ENCODE results near the gene FAM90A1. TPM values are rescaled to one million over a fixed set of nuclear protein-coding genes. Genes with fewer than 3 reads are reported as not detected.
"Not testable (repeated sequence)": the region's sequence is repeated elsewhere in the genome, so short reads cannot be mapped to it uniquely, and the experiment has no call there.

The FAM90A1 gene
- total and polyA plus RNA-seq, 2 donors from 2014 or later: 0.54 to 0.80 TPM

DNA sequence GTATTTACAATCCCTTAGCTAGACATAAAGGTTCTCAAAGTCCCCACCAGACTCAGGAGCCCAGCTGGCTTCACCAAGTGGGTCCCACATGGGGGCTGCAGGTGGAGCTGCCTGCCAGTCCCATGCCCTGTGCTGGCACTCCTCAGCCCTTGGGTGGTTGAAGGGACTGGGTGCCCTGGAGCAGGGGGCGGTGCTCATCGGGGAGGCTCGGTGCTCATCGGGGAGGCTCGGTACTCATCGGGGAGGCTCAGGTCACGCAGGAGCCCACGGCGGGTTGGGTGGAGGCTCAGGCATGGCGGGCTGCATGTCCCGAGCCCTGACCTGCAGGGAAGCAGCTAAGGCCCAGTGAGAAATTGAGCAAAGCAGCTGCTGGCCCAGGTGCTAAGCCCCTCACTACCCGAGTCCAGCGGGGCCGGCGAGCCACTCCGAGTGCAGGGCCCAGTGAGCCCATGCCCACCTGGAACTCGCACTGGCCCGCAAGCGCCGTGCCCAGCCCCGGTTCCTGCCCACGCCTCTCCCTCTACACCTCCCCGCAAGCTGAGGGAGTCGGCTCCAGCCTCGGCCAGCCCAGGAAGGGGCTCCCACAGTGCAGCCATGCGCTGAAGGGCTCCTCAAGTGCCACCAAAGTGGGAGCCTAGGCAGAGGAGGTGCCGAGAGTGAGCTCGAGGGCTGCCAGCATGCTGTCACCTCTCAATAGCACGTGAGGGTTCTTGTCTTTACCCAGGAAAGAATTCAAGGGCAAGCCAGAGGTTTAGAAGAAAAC lies 24.8 kb upstream of the FAM90A1 start:
- peak in 2 of 5 donors; percentile 31 to 74 for DNase-seq
- H3K4me1 ChIP-seq (ENCODE audit: control insufficient read depth in 2 of 3, insufficient read depth in 2 of 3, low read depth in 1 of 3, low read length in 3 of 3); H3K9me3 ChIP-seq (ENCODE audit: control insufficient read depth in 2 of 3, insufficient read depth in 1 of 3, low read length in 3 of 3); H3K4me3 ChIP-seq (ENCODE audit: low read length in 3 of 3); FAIRE-seq; intact Hi-C loops (cut with DNase I); H3K9ac ChIP-seq (ENCODE audit: low read length in 3 of 3); H3K27me3 ChIP-seq (ENCODE audit: control insufficient read depth, insufficient read depth, low read length); H3K36me3 ChIP-seq (ENCODE audit: control insufficient read depth in 2 of 3, insufficient read depth in 3 of 3, low read length in 3 of 3); H3K27ac ChIP-seq (ENCODE audit: low read depth in 2 of 2, low read length in 2 of 2): not testable (repeated sequence)

DNA sequence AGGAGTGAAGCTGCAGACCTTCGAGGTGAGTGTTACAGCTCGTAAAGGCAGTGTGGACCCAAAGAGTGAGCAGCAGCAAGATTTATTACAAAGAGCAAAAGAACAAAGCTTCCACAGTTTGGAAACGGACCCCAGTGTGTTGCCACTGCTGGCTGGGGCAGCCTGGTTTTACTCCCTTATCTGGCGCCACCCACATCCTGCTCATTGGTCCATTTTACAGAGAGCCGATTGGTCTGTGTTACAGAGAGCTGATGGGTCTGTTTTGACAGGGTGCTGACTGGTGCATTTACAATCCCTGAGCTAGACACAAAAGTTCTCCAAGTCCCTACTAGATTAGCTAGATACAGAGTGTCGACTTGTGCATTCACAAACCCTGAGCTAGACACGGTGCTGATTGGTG lies 24.2 kb upstream of the FAM90A1 start:
- H3K27ac ChIP-seq (ENCODE audit: low read depth in 2 of 2, low read length in 2 of 2); H3K4me1 ChIP-seq (ENCODE audit: control insufficient read depth in 2 of 3, insufficient read depth in 2 of 3, low read depth in 1 of 3, low read length in 3 of 3); H3K4me3 ChIP-seq (ENCODE audit: low read length in 3 of 3); FAIRE-seq; H3K9me3 ChIP-seq (ENCODE audit: control insufficient read depth in 2 of 3, insufficient read depth in 1 of 3, low read length in 3 of 3); H3K27me3 ChIP-seq (ENCODE audit: control insufficient read depth, insufficient read depth, low read length); H3K36me3 ChIP-seq (ENCODE audit: control insufficient read depth in 2 of 3, insufficient read depth in 3 of 3, low read length in 3 of 3); intact Hi-C loops (cut with DNase I); H3K9ac ChIP-seq (ENCODE audit: low read length in 3 of 3): not testable (repeated sequence)
- DNase-seq: peak in 2 of 5 donors; percentile 17 to 23

DNA sequence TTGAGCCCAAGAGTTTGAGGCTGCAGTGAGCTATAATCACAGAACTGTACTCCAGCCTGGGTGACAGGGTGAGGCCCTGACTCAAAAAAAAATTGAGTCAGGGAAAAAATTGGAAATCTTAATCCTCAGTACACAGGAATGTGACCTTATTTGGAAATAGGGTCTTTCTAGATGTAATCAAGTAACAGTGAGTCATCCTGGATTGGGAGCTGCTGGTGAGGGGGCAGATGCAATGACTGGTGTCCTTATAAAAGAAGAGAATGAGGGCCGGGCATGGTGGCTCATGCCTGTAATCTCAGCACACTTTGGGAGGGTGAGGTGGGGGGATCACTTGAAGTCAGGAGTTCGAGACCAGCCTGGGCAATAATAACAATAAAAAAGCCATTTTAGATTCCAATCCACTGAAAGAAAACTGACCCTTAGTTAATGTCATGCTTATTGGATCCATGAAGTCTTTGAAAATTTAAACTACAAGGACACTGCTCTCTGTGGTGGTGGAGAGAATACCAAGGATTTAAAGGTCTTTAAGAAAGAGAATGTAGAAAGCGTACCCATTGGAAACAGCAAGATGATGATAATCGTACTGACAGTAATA lies 19.6 kb upstream of the FAM90A1 start:
- intact Hi-C loops (cut with DNase I); H3K9me3 ChIP-seq (ENCODE audit: control insufficient read depth in 2 of 3, insufficient read depth in 1 of 3, low read length in 3 of 3); H3K27me3 ChIP-seq (ENCODE audit: control insufficient read depth, insufficient read depth, low read length); H3K4me1 ChIP-seq (ENCODE audit: control insufficient read depth in 2 of 3, insufficient read depth in 2 of 3, low read depth in 1 of 3, low read length in 3 of 3); H3K36me3 ChIP-seq (ENCODE audit: control insufficient read depth in 2 of 3, insufficient read depth in 3 of 3, low read length in 3 of 3); H3K27ac ChIP-seq (ENCODE audit: low read depth in 2 of 2, low read length in 2 of 2); DNase-seq; FAIRE-seq; H3K9ac ChIP-seq (ENCODE audit: low read length in 3 of 3); H3K4me3 ChIP-seq (ENCODE audit: low read length in 3 of 3): not testable (repeated sequence)

DNA sequence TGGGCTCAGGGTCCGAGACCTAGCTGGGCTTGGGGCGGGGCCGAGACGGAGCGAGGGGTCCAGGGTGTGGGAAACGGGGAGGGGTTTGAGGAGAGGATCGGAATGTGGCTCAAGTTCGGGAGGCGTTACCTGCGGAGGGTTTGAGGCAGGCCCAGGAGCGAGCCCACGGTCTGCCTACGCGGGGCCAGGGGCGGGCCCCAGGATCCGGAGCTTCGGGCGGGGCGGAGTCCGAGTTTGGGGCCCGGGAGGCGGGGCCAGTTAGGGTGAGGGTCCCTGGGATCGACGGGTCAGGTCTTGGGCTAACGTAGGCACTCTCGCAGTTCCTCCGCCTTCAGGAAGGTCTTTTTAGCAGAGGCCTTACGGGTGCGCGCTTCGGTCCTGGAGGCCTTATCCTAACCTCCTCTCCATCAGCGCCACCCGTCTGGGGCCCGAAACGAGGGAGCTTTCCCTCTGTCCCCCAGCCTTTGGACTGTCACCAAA lies 16.3 kb upstream of the FAM90A1 start:
- not testable (repeated sequence) for FAIRE-seq

DNA sequence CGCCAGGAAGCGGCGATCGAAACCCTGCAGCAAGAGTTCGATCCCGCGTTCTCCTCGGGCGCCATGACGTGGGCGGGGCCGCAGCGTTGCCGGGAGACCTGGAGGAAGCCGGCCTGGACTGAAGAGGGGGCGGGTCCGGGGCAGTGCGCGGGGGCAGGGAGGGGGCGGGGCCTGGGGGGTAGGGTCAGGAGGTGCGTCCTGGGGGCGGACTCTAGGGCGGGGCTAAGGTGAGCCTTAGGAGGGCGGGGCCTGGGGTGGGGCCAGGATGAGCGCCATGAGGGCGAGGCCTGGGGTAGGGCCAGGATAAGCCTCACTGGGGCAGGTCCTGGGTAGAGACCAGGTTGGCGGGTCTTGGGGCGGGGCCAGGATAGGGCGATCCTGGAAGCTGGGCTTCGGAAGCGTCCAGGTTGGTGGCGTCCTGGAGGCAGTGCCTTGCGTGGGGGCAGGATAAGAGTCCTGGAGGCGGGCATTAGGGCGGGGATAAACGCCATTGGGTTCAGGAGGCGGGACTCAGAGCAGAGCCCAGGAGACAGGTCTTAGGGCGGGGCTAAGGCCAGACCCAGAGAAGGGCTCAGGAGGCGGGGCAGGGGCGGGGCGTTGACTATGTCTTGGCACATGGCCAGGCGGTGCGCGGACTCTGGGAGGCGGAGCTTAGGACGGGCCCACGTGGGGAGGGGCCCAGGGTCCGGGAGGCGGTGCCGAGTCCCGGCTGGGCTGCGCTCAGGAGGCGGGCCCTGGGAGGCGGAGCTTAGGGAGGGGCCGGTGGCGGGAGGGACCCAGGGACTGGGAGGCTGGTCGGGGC lies 15.7 kb upstream of the FAM90A1 start:
- H3K27me3 ChIP-seq (ENCODE audit: control insufficient read depth, insufficient read depth, low read length); intact Hi-C loops (cut with DNase I); H3K36me3 ChIP-seq (ENCODE audit: control insufficient read depth in 2 of 3, insufficient read depth in 3 of 3, low read length in 3 of 3); H3K9me3 ChIP-seq (ENCODE audit: control insufficient read depth in 2 of 3, insufficient read depth in 1 of 3, low read length in 3 of 3); H3K4me1 ChIP-seq (ENCODE audit: control insufficient read depth in 2 of 3, insufficient read depth in 2 of 3, low read depth in 1 of 3, low read length in 3 of 3): not testable (repeated sequence)
- peak; percentile 99 for FAIRE-seq
- Histone ChIP-seq H3K27ac (ENCODE audit: low read depth in 2 of 2, low read length in 2 of 2) (peak overlapping the region; percentile 63 to 81), H3K4me3 (ENCODE audit: low read length in 3 of 3) (peak overlapping the region; percentile 71 to 75 (median 73)), H3K9ac (ENCODE audit: low read length in 3 of 3) (peak overlapping the region in 1 of 3 donors; percentile 51)
- peak; percentile 98 to 99 (median 98) for DNase-seq

More for the DNA sequence above, 16.3 kb upstream of the FAM90A1 start:
- DNase-seq; H3K4me1 ChIP-seq (ENCODE audit: control insufficient read depth in 2 of 3, insufficient read depth in 2 of 3, low read depth in 1 of 3, low read length in 3 of 3); H3K9me3 ChIP-seq (ENCODE audit: control insufficient read depth in 2 of 3, insufficient read depth in 1 of 3, low read length in 3 of 3); intact Hi-C loops (cut with DNase I); H3K36me3 ChIP-seq (ENCODE audit: control insufficient read depth in 2 of 3, insufficient read depth in 3 of 3, low read length in 3 of 3); H3K27me3 ChIP-seq (ENCODE audit: control insufficient read depth, insufficient read depth, low read length): not testable (repeated sequence)
- peak overlapping the region in 2 of 3 donors; percentile 55 to 72 for H3K9ac ChIP-seq (ENCODE audit: low read length in 3 of 3)
- peak overlapping the region; percentile 69 to 75 (median 69) for H3K4me3 ChIP-seq (ENCODE audit: low read length in 3 of 3)
- peak overlapping the region; percentile 63 to 81 for H3K27ac ChIP-seq (ENCODE audit: low read depth in 2 of 2, low read length in 2 of 2)

DNA sequence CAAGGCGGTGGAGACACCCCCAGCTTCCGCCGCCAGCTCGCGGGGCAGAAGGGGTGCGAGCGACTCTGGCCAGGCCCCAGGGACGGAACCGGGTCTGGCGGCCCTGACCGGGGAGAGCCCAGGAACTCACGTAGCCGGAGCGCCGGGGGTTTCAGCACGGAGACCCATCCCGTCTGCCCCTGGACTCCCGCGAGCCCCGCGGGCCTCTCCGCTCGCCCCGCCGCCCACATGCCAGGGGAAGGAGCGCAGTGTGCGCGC lies 15.1 kb upstream of the FAM90A1 start:
- H3K4me3 ChIP-seq (ENCODE audit: low read length in 3 of 3): peak overlapping the region; percentile 42 to 73 (median 71)
- peak in 1 of 5 donors; percentile 6 for DNase-seq
- intact Hi-C loops (cut with DNase I); H3K27me3 ChIP-seq (ENCODE audit: control insufficient read depth, insufficient read depth, low read length); FAIRE-seq; H3K4me1 ChIP-seq (ENCODE audit: control insufficient read depth in 2 of 3, insufficient read depth in 2 of 3, low read depth in 1 of 3, low read length in 3 of 3); H3K9me3 ChIP-seq (ENCODE audit: control insufficient read depth in 2 of 3, insufficient read depth in 1 of 3, low read length in 3 of 3); H3K36me3 ChIP-seq (ENCODE audit: control insufficient read depth in 2 of 3, insufficient read depth in 3 of 3, low read length in 3 of 3): not testable (repeated sequence)
- H3K9ac ChIP-seq (ENCODE audit: low read length in 3 of 3): peak overlapping the region in 1 of 3 donors; percentile 51
- H3K27ac ChIP-seq (ENCODE audit: low read depth in 2 of 2, low read length in 2 of 2): peak overlapping the region; percentile 37 to 43

DNA sequence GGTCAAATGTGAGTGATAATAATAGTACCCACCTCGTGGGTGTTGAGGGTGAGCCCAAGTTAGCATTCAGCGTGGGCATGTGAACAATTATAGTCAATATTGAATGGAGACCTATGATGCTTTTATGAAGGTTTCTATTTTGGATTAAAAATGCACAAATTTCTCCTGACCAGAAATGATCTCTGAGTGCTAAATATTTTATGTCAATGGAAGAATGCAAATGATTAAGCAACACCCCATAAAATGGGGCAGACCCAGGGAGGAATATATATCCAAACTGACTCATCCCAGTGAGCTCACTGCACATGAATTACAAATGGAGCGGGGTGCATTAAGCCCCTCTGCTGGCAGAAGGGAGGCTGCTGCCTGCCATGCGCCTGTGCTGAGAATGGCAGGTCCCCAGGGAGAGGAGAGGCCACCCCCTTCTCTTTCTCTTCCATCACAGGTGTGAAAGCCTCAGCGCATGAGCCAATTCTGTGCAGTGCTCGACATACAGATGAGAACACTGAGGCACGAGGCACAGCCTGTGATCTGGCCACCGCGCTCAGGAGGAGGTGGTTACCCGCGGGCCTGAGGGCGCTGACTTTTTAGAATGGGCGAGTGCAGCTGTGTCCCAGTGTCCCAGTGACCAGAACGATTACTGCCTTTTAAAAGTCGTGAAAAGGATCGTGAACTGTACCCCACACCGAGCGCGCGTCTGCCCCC lies 14.7 kb upstream of the FAM90A1 start:
- H3K9ac ChIP-seq (ENCODE audit: low read length in 3 of 3): peak overlapping the region in 1 of 3 donors; percentile 51
- peak overlapping the region; percentile 37 to 43 for H3K27ac ChIP-seq (ENCODE audit: low read depth in 2 of 2, low read length in 2 of 2)
- H3K4me1 ChIP-seq (ENCODE audit: control insufficient read depth in 2 of 3, insufficient read depth in 2 of 3, low read depth in 1 of 3, low read length in 3 of 3); FAIRE-seq; intact Hi-C loops (cut with DNase I); H3K27me3 ChIP-seq (ENCODE audit: control insufficient read depth, insufficient read depth, low read length); H3K9me3 ChIP-seq (ENCODE audit: control insufficient read depth in 2 of 3, insufficient read depth in 1 of 3, low read length in 3 of 3); H3K36me3 ChIP-seq (ENCODE audit: control insufficient read depth in 2 of 3, insufficient read depth in 3 of 3, low read length in 3 of 3): not testable (repeated sequence)
- DNase-seq: peak in 3 of 5 donors; percentile 13 to 22 (median 13)
- H3K4me3 ChIP-seq (ENCODE audit: low read length in 3 of 3): peak overlapping the region; percentile 42 to 73 (median 71)
